Lower leg skin (tissue), 3 donors: Measurements from ENCODE around the gene SRRM2.

Experiments used
- POLR2A ChIP-seq, 2 donors: fragments of 450-650 bp; IDR thresholded peaks; one replicate each; pipeline ENCODE4 v1.6.1; 2016 to 2017; ENCODE audit warnings: antibody characterized with exemption in 2 of 2, mild to moderate bottlenecking in 1 of 2, moderate library complexity in 1 of 2
- TF ChIP-seq, protein P1 (sequence below), 3 donors: fragments of 450-650 bp; IDR thresholded peaks; one replicate each; pipeline ENCODE4 v1.5.1; 2016; ENCODE audit warnings: antibody characterized with exemption in 3 of 3, mild to moderate bottlenecking in 3 of 3, moderate library complexity in 2 of 3

DNA sequence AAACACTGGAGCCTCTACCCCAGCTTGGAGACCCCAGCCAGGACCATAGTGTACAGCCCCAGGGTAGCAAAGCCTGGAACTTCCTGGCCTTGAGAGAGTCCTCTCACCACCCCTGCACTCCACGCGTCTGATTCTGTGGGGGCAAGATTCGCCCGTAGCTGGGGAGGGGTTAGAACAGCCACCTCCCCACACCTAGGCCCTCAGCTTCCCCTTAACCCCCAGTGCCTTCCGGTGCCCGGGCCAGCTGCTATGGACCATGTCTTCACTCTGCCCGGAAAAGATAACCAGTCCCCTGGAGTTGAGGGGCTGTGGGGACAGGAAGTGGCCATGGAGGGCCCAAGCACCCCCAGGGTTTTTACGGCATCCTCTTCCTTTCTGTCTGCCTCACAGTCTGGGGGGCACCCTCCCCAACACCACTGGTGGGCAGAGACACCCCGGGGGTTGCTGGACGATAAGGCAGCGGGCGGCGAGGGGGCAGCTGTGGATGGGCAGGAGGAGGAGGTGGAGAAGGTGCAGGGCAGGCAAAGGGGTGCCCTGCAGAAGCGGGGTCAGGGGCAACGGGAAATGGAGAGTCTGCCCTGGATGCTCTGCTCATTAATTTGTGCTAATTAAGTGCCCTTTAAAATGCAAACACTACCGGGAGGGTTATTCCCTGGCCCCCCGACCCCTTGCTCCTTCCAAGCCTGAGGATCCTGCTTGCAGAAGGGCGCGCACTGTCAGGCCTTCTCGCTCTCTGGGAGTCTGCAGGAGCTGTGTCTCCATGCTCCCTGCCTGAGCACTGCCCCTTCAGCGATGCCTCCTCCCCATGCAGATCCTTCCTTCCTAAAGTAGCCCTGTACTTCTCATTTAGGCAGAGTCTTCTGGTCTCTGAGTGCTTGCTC is 34.8 kb upstream of the SRRM2 start:
- TF ChIP-seq, protein P1, sequence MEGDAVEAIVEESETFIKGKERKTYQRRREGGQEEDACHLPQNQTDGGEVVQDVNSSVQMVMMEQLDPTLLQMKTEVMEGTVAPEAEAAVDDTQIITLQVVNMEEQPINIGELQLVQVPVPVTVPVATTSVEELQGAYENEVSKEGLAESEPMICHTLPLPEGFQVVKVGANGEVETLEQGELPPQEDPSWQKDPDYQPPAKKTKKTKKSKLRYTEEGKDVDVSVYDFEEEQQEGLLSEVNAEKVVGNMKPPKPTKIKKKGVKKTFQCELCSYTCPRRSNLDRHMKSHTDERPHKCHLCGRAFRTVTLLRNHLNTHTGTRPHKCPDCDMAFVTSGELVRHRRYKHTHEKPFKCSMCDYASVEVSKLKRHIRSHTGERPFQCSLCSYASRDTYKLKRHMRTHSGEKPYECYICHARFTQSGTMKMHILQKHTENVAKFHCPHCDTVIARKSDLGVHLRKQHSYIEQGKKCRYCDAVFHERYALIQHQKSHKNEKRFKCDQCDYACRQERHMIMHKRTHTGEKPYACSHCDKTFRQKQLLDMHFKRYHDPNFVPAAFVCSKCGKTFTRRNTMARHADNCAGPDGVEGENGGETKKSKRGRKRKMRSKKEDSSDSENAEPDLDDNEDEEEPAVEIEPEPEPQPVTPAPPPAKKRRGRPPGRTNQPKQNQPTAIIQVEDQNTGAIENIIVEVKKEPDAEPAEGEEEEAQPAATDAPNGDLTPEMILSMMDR (IDR thresholded peaks at IDR 0.05), result no peak
- no peak for TF ChIP-seq POLR2A (IDR thresholded peaks at IDR 0.05)
